HG03103 (cell line): ENCODE measurements around the gene ANGPT4.

ENCODE experiments used
- ATAC-seq: cut with Tn5 transposase; IDR thresholded peaks from one replicate; pipeline ENCODE4 v1.9.1; 2021; ENCODE audit warnings: low read depth; ENCODE audit not compliant: unreplicated experiment

ANGPT4 gene

GRCh38 chr20:942611-943010 lies 26.5 kb upstream of the ANGPT4 start:
- ATAC-seq: no peak

- no peak for ATAC-seq
Observed at GRCh38 chr20:940926-941325, 24.8 kb upstream of the ANGPT4 start.

- ATAC-seq: no peak
Observed at GRCh38 chr20:939606-940005, 23.5 kb upstream of the ANGPT4 start.

- ATAC-seq: no peak
Observed at GRCh38 chr20:934186-934840, 18.2 kb upstream of the ANGPT4 start.

GRCh38 chr20:933029-933428 lies 16.9 kb upstream of the ANGPT4 start:
- ATAC-seq: no peak

GRCh38 chr20:931401-931800 lies 15.3 kb upstream of the ANGPT4 start:
- ATAC-seq: no peak

GRCh38 chr20:926670-927069 lies 10.5 kb upstream of the ANGPT4 start:
- ATAC-seq: no peak

GRCh38 chr20:925516-925915 lies 9.4 kb upstream of the ANGPT4 start:
- no peak for ATAC-seq

GRCh38 chr20:924639-925038 lies 8.5 kb upstream of the ANGPT4 start:
- no peak for ATAC-seq

- no peak for ATAC-seq
Observed at GRCh38 chr20:922781-923180, 6.6 kb upstream of the ANGPT4 start.

- ATAC-seq: no peak
Observed at GRCh38 chr20:921068-921467, 4.9 kb upstream of the ANGPT4 start.

- no peak for ATAC-seq
Observed at GRCh38 chr20:920311-920710, 4.2 kb upstream of the ANGPT4 start.

GRCh38 chr20:919491-919916 lies 3.4 kb upstream of the ANGPT4 start:
- ATAC-seq: no peak

- no peak for ATAC-seq
Observed at GRCh38 chr20:917416-917815, 1.3 kb upstream of the ANGPT4 start.

GRCh38 chr20:916825-917224 lies 691 bp upstream of the ANGPT4 start:
- no peak for ATAC-seq

- ATAC-seq: no peak
Observed at GRCh38 chr20:914727-915498, 1.2 kb downstream of the ANGPT4 start.

- no peak for ATAC-seq
Observed at GRCh38 chr20:913306-913849, 2.8 kb downstream of the ANGPT4 start.

GRCh38 chr20:911882-912600 lies 4.1 kb downstream of the ANGPT4 start:
- no peak for ATAC-seq

GRCh38 chr20:910870-911770 lies 5.0 kb downstream of the ANGPT4 start:
- no peak for ATAC-seq

- no peak for ATAC-seq
Observed at GRCh38 chr20:910132-910869, 5.8 kb downstream of the ANGPT4 start.
